ENCODE data around the gene GCM1. TPM values are rescaled to one million over a fixed set of nuclear protein-coding genes. Genes with fewer than 3 reads are reported as not detected.
"Not testable (repeated sequence)": the region's sequence is repeated elsewhere in the genome, so short reads cannot be mapped to it uniquely, and the experiment has no call there.

The GCM1 gene
- polyA plus RNA-seq, 1 experiment, result not detected

DNA sequence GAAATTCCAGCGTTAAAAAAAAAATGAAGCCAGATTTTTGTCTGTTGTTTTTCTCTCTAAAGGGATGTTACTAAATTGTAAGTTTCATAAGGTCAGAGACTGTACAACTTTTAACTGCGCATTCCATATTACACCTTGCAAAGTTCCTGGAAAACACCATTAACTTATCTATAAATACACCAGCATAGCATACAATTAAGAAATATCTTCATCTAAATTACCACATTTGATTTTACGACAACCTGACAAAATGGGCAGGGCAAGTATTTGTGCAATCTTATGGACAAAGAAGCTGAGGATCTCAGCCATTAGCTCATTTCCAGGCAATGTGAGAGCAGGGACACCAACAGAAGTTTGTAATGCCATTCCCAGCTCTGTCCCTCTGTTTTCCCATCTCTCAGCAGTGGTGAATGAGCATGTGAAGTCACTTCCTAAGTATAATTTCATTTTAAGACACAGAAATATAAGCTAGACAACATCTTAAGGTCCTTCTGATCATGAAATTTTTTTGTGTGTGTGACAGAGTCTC, 12.9 kb upstream of the GCM1 start:
- DNase-seq (ENCODE audit: low read depth), result peak; percentile 40
- TF ChIP-seq CTCF (IDR thresholded peaks at IDR 0.05; ENCODE audit: insufficient read depth, low read depth, low read length), result no peak
- CTCF ChIA-PET, result interaction anchor here (0.8 to 1.6 kb wide), 5 partner anchors 10 to 691 kb away, joined by 4 to 8 read pairs (median 5); no protein-coding TSS in a partner anchor
- Histone ChIP-seq H3K36me3 (ENCODE audit: control insufficient read depth, insufficient read depth, low read length) (no peaks in the 10 kb centered on the region), H3K27me3 (ENCODE audit: control insufficient read depth, insufficient read depth, low read length) (no peaks in the 10 kb centered on the region), H3K4me3 (ENCODE audit: low read depth, low read length) (no peak overlapping the region)
- POLR2A ChIA-PET, result no interaction called here

GRCh38 chr6:53159558-53159957, 10.9 kb upstream of the GCM1 start:
- no peak for DNase-seq (ENCODE audit: low read depth)
- H3K27me3 ChIP-seq (ENCODE audit: control insufficient read depth, insufficient read depth, low read length), result no peaks in the 10 kb centered on the region
- no peaks in the 10 kb centered on the region for H3K36me3 ChIP-seq (ENCODE audit: control insufficient read depth, insufficient read depth, low read length)
- POLR2A ChIA-PET, result no interaction called here
- TF ChIP-seq CTCF (IDR thresholded peaks at IDR 0.05; ENCODE audit: insufficient read depth, low read depth, low read length), result no peak
- H3K4me3 ChIP-seq (ENCODE audit: low read depth, low read length), result no peak overlapping the region
- CTCF ChIA-PET, result no interaction called here

DNA sequence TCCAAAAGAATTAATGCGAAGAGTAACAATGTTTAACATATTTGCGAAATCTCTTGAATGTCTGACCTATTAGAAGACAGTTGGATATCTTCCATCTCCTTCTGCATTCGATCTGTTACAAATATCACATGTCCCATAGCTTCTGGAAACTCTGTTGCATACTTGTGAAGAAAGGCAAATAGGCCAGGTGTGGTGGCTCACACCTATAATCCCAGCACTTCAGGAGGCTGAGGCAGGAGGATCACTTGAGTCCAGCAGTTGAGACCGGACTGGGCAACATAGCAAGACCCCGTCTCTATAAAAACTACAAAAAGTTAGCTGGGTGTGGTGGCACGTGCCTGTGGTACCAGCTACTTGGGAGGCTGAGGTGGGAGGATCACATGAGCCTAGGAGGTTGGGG, 9.4 kb upstream of the GCM1 start:
- POLR2A ChIA-PET; DNase-seq (ENCODE audit: low read depth): not testable (repeated sequence)

GRCh38 chr6:53155279-53155678, 6.6 kb upstream of the GCM1 start:
- H3K36me3 ChIP-seq (ENCODE audit: control insufficient read depth, insufficient read depth, low read length); DNase-seq (ENCODE audit: low read depth); H3K4me3 ChIP-seq (ENCODE audit: low read depth, low read length); H3K27me3 ChIP-seq (ENCODE audit: control insufficient read depth, insufficient read depth, low read length); POLR2A ChIA-PET: not testable (repeated sequence)
- CTCF ChIA-PET, result interaction anchor here (1.2 kb wide), 1 partner anchor 24 kb away, joined by 4 read pairs; no protein-coding TSS in a partner anchor

More for the DNA sequence above, 9.4 kb upstream of the GCM1 start:
- H3K4me3 ChIP-seq (ENCODE audit: low read depth, low read length); CTCF ChIA-PET; H3K36me3 ChIP-seq (ENCODE audit: control insufficient read depth, insufficient read depth, low read length); H3K27me3 ChIP-seq (ENCODE audit: control insufficient read depth, insufficient read depth, low read length): not testable (repeated sequence)

GRCh38 chr6:53154794-53155193, 6.2 kb upstream of the GCM1 start:
- H3K27me3 ChIP-seq (ENCODE audit: control insufficient read depth, insufficient read depth, low read length), result no peaks in the 10 kb centered on the region
- no peak for TF ChIP-seq CTCF (IDR thresholded peaks at IDR 0.05; ENCODE audit: insufficient read depth, low read depth, low read length)
- H3K36me3 ChIP-seq (ENCODE audit: control insufficient read depth, insufficient read depth, low read length), result no peaks in the 10 kb centered on the region
- DNase-seq (ENCODE audit: low read depth), result no peak
- CTCF ChIA-PET, result interaction anchor here (1.2 kb wide), 1 partner anchor 24 kb away, joined by 4 read pairs; no protein-coding TSS in a partner anchor
- POLR2A ChIA-PET, result no interaction called here
- no peak overlapping the region for H3K4me3 ChIP-seq (ENCODE audit: low read depth, low read length)

DNA sequence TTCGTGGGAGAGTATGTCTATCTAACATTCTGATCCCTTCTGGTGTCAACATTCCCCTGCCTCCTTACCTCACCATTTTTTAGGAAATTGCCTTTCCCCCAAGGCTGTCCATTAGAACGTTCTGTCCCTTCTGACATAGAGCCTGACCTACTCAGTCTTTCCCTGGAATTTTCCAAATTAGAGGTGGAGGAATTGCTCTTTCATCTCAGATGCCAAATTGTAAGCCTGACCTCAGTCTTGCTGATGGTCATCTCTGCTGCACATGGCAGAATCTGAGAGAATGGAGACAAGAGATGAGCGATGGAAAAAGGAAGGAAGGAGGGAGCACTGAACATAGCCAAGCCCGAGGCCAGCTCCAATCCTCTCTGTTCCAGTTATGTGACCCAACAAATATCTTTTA, 5.4 kb upstream of the GCM1 start:
- Histone ChIP-seq H3K4me3 (ENCODE audit: low read depth, low read length) (no peak overlapping the region), H3K36me3 (ENCODE audit: control insufficient read depth, insufficient read depth, low read length) (no peaks in the 10 kb centered on the region), H3K27me3 (ENCODE audit: control insufficient read depth, insufficient read depth, low read length) (no peaks in the 10 kb centered on the region)
- TF ChIP-seq CTCF (IDR thresholded peaks at IDR 0.05; ENCODE audit: insufficient read depth, low read depth, low read length), result no peak
- DNase-seq (ENCODE audit: low read depth), result no peak
- ChIA-PET POLR2A (interaction anchor here (0.6 kb wide), 1 partner anchor 31 kb away, joined by 14 read pairs; no protein-coding TSS in a partner anchor), CTCF (interaction anchor here (0.8 to 1.2 kb wide), 2 partner anchors 19 to 330 kb away, joined by 3 to 4 read pairs; no protein-coding TSS in a partner anchor)
